Umbilical cord (tissue), 2 donors: ENCODE results near the gene TARDBP. TPM values are rescaled to one million over a fixed set of nuclear protein-coding genes. Genes with fewer than 3 reads are reported as not detected.
"Not testable (repeated sequence)": the region's sequence is repeated elsewhere in the genome, so short reads cannot be mapped to it uniquely, and the experiment has no call there.

Experiments
- DNase-seq: peaks from one replicate; pipeline ENCODE4 v3.0.0-alpha.2; 2015; ENCODE audit warnings: low spot score
- total RNA-seq: library from RNA; depleted of rRNA; stranded (reverse); fragments of >200 nt; gene quantifications from one replicate; pipeline ENCODE4 v1.2.3, GENCODE V29; 2014; ENCODE audit warnings: low replicate concordance; ENCODE audit not compliant: insufficient read depth

TARDBP gene
- total RNA-seq, 1 donor from 2014 or later = 139 TPM

DNA sequence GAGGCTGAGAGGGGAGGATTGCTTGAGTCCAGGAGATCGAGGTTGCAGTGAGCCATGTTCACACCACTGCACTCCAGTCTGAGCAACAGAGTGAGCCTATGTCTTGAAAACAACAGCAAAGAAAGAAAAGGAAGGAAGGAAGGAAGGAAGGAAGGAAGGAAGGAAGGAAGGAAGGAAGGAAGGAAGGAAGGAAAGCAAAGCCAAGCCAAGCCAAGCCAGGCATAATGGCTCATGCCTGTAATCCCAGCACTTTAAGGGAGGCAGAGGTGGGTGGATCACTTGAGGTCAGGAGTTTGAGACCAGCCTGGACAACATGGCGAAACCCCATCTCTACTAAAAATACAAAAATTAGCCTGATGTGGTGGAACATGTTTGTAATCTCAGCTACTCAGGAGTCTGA lies 20.4 kb upstream of the TARDBP start:
- DNase-seq = not testable (repeated sequence)

DNA sequence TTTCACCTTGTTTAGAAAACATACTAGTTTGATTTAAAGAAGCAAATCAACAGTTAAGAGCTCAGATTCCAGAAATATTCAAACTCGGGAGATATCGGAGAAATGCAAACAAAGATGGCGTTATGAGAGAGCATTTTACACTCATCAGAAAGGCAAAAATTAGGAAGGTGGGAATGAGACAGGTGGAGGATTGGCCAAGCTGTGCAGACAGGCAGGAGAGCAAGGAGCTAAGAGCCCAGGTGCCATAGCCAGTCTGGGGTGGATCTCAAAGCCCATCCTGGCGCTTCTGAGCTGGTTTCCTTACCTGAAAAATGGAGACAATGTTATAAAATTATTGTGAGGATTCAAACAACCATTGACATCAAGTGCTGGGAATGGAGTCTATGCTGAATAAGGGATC lies 19.6 kb upstream of the TARDBP start:
- no peak for DNase-seq

DNA sequence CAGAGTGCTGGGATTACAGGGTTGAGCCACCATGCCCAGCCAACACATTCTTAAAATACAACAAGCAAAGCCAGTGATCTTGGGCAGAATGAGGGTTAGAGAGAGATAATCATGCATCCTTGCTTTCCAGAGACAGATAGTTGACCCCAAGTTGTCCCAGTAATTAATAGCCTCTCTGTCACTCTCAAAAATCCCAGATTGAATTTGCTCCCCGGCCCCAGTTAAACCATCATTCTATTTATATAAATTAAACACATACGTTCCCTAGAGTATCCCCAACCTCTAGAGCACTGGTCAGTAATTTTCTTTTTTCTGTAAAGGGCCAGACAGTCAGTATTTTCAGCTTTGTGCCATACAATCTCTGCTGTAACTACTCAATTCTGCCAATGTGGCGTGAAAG lies 16.4 kb upstream of the TARDBP start:
- DNase-seq = no peak

- DNase-seq = no peak
Observed at GRCh38 chr1:11000526-11000925, 11.9 kb upstream of the TARDBP start.

- no peak for DNase-seq
Observed at GRCh38 chr1:11013160-11013531, 692 bp downstream of the TARDBP start.

DNA sequence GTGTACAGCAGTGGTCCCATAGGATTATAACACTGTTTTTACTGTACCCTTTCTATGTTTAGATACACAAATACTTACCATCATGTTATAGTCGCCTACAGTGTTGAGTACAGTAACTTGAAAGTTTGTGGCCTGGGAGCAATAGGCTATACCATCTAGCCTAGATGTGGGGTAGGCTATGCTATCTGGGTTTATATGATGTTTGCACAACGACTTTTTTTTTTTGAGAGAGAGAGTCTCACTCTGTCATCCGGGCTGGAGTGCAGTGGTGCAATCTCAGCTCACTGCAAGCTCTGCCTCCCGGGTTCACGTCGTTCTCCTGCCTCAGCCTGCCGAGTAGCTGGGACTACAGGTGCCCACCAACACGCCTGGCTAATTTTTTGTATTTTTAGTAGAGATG lies 6.9 kb downstream of the TARDBP start:
- DNase-seq = not testable (repeated sequence)

DNA sequence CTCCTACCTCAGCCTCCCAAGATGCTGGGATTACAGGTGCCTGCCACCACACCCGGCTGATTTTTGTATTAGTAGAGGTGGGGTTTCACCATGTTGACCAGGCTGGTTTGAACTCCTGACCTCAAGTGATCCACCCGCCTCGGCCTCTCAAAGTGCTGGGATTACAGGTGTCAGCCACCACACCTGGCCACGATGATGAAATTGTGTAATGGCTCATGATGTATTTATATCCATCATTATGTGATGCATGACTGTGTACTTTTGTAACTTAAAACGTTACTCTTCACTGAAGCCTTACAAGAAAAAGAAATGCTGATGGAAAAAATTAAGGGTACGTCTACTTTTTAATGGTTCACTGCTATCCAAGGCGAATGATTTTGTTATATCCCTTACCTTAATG lies 7.5 kb downstream of the TARDBP start:
- DNase-seq = no peak

GRCh38 chr1:11023201-11023600 lies 10.7 kb downstream of the TARDBP start:
- no peak for DNase-seq

- DNase-seq = no peak
Observed at GRCh38 chr1:11024154-11024873, 11.9 kb downstream of the TARDBP start.

DNA sequence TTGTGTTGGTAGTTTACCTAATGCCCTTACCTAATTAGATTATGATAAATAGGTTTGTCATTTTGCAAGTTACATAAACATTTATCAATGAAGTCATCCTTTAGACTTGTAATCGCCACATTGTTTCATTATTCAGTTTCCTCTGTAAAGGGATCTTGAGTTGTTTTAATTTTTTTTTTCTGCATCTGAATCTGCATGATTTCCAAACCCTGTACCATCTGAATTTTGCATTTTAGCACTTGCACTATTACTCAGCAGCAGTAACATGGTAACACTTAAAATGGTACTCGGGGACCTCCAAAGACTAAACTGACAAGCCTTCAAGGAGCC lies 12.4 kb downstream of the TARDBP start:
- no peak for DNase-seq

GRCh38 chr1:11025618-11026017 lies 13.2 kb downstream of the TARDBP start:
- DNase-seq = no peak

DNA sequence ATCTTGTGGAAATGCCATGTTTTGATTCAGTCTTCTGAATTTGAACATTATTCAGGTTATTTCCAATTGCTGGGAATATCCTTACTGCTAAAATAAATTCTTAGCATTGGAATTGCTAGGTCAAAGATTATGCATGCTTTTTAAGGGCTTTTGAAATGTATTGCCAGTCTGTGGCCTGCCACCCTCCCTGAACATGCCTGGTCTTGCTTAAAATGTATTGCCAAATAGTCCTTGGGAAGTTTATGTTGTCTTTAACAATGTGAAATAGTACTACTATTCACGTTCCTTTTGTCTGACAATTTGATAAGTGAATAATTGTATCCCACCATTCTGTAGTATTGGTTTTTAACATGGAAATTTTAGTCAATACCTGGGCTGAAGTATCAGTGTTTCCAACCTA lies 13.6 kb downstream of the TARDBP start:
- DNase-seq = no peak

DNA sequence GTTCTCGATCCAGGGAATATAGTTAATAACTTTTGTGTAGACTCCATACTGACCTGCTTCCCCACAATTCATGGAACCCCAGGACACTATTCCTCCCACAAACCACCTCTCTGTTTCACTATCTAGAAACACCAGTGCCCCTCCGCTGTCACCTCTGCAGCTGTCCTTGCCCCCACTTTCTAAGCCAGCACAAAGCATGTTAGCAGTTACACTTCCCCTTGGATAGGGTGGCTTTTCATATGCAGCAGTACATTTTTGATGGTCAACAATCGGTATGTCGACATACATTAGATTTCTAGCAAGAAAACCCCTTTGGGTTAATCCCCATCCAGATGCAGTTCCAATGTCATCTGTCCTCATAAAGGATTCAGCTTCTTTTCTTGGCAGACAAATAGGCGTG lies 14.4 kb downstream of the TARDBP start:
- no peak for DNase-seq

DNA sequence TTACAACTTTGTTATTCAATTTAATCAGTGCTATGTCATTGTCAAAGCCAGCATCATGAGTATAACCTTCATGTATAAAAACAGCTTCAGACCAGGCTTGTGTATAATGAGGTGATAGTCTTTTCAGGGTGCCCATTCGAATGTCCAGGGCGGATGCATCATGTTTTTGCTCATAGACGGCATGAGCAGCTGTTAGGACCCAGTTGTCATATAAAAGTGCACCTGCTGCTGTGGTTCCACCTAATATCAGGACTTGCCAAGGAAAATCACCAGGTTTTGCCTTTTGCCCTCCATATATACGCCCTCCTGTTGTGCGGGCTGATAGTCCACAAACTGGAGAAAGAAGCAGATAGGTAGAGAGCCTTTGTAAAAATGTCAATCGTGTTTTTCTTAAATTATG lies 14.9 kb downstream of the TARDBP start:
- DNase-seq = no peak

GRCh38 chr1:11028018-11028417 lies 15.6 kb downstream of the TARDBP start:
- no peak for DNase-seq

DNA sequence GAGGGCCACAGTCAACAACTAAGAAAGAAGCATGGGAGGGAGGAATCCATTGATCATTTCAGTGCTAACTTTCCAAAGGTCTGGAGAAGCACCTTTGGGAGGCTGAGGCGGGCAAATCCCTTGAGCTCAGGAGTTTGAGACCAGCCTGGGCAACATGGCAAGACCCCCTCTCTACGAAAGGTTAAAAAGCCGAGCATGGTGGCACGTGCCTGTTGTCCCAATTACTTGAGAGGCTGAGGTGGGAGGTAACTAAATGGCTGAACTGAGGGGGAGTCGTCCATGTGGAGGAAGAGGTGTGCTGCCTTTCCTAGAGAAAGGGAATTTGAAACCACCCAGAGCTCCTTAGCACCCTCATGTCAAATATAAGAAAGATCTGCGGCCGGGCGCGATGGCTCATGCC lies 18.4 kb downstream of the TARDBP start:
- no peak for DNase-seq

- no peak for DNase-seq
Observed at GRCh38 chr1:11031624-11032262, 19.3 kb downstream of the TARDBP start.

- DNase-seq = not testable (repeated sequence)
Observed at GRCh38 chr1:11037019-11037739, 24.7 kb downstream of the TARDBP start.

GRCh38 chr1:11037740-11038182 lies 25.3 kb downstream of the TARDBP start:
- DNase-seq = peak; percentile 90

DNA sequence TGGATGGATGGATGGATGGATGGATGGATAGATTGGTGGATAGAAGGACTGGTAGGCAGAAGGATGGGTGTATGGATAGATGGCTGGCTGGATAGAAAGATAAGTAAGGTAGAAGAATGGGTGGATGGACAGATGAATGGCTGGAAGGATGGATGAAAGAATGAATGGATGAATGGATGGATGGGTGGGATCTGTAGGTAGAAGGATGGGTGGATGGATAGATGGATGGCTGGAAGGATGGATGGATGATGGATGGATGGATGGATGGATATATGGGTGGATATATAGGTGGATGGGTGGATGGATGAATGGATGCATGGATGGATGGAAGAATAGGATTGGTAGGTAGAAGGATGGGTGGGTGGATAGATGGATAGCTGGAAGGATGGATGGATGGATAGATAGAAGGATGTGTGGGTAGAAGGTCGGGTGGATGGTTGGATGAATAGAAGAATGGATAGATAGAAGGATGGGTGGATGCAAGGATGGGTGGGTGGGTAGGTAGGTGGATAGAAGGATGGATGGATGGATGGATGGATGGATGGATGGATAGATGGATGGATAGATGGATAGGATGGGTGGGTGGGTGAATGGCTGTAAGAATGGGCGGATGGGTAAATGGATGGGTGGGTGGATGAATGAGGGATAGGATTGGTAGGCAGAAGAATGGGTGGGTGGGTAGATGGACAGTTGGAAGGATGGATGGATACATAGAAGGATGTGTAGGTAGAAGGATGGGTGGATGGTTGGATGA lies 27.1 kb downstream of the TARDBP start:
- no peak for DNase-seq

DNA sequence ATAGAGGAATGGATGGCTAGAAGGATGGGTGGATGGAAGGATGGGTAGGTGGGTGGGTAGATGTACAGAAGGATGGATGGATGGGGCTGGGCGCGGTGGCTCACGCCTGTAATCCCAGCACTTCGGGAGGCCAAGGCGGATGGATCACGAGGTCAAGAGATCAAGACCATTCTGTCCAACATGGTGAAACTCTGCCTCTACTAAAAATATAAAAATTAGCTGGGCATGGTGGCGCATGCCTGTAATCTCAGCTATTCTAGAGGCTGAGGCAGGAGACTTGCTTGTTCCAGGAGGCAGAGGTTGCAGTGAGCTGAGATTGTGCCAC lies 27.6 kb downstream of the TARDBP start:
- DNase-seq = not testable (repeated sequence)

- no peak for DNase-seq
Observed at GRCh38 chr1:11041048-11041447, 28.6 kb downstream of the TARDBP start.
